ENCODE results near the gene APEH. TPM values are rescaled to one million over a fixed set of nuclear protein-coding genes. Genes with fewer than 3 reads are reported as not detected.
A peak's percentile ranks its signal among the peaks of the same experiment; 100 is the strongest.

The APEH gene
- total and polyA plus RNA-seq, 2 of the 13 experiments (the other 11 are each of a cell fraction or from before 2014, with no cell fraction given) = 116 to 130 TPM

DNA sequence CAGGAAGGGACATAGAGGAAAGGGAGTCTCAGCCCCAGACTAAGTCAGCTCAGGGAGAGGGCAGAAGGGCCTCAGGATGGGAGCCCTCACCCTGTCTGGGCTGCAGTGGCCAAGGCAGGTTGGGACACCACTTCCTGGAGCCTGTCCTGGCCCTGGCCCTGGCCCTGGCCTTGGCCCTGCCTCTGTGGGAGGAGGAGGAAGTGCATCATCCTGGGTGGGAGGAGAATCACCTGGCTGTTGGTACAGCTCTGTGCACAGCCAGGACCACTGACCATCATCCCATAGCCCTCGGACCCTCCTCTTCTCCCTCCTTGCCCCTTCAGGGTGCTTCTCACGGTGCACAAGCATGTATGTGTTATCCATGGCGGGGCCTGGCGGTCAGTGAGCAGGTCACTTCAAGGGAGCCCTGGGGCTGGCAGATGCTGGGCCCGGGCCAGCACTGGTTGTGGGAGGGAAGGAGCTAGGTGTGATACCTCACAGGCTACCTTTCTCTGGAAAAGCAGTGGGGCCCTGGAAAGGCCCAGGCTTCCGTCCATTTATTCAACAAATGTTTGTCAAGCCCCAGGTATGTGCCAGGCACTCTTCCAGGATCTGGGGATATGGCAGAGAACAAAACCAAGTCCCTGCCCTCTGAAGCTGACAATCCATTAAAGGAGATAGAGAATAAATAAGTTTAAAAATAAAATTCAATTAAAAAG, 8.2 kb upstream of the APEH start (continued):
- TF ChIP-seq HES4 (CRISPR knock-in tag; IDR thresholded peaks at IDR 0.05; ENCODE audit: borderline replicate concordance) (no peak), ASH2L (IDR thresholded peaks at IDR 0.05; ENCODE audit: insufficient read length, low read depth, low read length) (no peak), ZNF570 (CRISPR knock-in tag; IDR thresholded peaks at IDR 0.05; ENCODE audit: borderline replicate concordance) (no peak), XRCC5 (optimal IDR thresholded peaks at IDR 0.05; ENCODE audit: low read length) (no peak), MIER3 (CRISPR knock-in tag; IDR thresholded peaks at IDR 0.05; ENCODE audit: borderline replicate concordance) (no peak; the same call in 1 of the 2 replicates), ZNF547 (CRISPR knock-in tag; IDR thresholded peaks at IDR 0.05) (no peak), PHF20 (CRISPR knock-in tag; IDR thresholded peaks at IDR 0.05) (no peak), AHR (CRISPR knock-in tag; IDR thresholded peaks at IDR 0.05) (no peak), ZNF496 (CRISPR knock-in tag; IDR thresholded peaks at IDR 0.05; ENCODE audit: insufficient replicate concordance) (no peak), MTF2 (CRISPR knock-in tag; IDR thresholded peaks at IDR 0.05; ENCODE audit: borderline replicate concordance) (no peak), NFKBIZ (CRISPR knock-in tag; IDR thresholded peaks at IDR 0.05) (no peak), KDM2A (CRISPR knock-in tag; IDR thresholded peaks at IDR 0.05; ENCODE audit: borderline replicate concordance, low read depth) (no peak), HDAC6 (IDR thresholded peaks at IDR 0.05; ENCODE audit: low read depth, low read length) (no peak), ZNF589 (CRISPR knock-in tag; conservative IDR thresholded peaks at IDR 0.05) (no peak), SMARCE1 (IDR thresholded peaks at IDR 0.05; ENCODE audit: borderline replicate concordance) (no peak), RXRB (CRISPR knock-in tag; IDR thresholded peaks at IDR 0.05; ENCODE audit: borderline replicate concordance) (peak; percentile 86), RFXAP (CRISPR knock-in tag; IDR thresholded peaks at IDR 0.05; ENCODE audit: borderline replicate concordance) (no peak), ZNF30 (CRISPR knock-in tag; IDR thresholded peaks at IDR 0.05) (no peak), SMC3 (IDR thresholded peaks at IDR 0.05; ENCODE audit: low read length) (no peak)
- TF ChIP-seq, protein P1, sequence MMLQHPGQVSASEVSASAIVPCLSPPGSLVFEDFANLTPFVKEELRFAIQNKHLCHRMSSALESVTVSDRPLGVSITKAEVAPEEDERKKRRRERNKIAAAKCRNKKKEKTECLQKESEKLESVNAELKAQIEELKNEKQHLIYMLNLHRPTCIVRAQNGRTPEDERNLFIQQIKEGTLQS (CRISPR knock-in tag; IDR thresholded peaks at IDR 0.05) = no peak
- TF ChIP-seq, protein P2, sequence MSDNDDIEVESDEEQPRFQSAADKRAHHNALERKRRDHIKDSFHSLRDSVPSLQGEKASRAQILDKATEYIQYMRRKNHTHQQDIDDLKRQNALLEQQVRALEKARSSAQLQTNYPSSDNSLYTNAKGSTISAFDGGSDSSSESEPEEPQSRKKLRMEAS (IDR thresholded peaks at IDR 0.05) = no peak
- TF ChIP-seq, protein P3, sequence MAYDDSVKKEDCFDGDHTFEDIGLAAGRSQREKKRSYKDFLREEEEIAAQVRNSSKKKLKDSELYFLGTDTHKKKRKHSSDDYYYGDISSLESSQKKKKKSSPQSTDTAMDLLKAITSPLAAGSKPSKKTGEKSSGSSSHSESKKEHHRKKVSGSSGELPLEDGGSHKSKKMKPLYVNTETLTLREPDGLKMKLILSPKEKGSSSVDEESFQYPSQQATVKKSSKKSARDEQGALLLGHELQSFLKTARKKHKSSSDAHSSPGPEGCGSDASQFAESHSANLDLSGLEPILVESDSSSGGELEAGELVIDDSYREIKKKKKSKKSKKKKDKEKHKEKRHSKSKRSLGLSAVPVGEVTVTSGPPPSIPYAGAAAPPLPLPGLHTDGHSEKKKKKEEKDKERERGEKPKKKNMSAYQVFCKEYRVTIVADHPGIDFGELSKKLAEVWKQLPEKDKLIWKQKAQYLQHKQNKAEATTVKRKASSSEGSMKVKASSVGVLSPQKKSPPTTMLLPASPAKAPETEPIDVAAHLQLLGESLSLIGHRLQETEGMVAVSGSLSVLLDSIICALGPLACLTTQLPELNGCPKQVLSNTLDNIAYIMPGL (CRISPR knock-in tag; IDR thresholded peaks at IDR 0.05; ENCODE audit: borderline replicate concordance in 1 of 2, low read depth in 1 of 2) = no peak
- TF ChIP-seq, protein P4, sequence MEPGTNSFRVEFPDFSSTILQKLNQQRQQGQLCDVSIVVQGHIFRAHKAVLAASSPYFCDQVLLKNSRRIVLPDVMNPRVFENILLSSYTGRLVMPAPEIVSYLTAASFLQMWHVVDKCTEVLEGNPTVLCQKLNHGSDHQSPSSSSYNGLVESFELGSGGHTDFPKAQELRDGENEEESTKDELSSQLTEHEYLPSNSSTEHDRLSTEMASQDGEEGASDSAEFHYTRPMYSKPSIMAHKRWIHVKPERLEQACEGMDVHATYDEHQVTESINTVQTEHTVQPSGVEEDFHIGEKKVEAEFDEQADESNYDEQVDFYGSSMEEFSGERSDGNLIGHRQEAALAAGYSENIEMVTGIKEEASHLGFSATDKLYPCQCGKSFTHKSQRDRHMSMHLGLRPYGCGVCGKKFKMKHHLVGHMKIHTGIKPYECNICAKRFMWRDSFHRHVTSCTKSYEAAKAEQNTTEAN (CRISPR knock-in tag; conservative IDR thresholded peaks at IDR 0.05) = no peak
- TF ChIP-seq, protein P5, sequence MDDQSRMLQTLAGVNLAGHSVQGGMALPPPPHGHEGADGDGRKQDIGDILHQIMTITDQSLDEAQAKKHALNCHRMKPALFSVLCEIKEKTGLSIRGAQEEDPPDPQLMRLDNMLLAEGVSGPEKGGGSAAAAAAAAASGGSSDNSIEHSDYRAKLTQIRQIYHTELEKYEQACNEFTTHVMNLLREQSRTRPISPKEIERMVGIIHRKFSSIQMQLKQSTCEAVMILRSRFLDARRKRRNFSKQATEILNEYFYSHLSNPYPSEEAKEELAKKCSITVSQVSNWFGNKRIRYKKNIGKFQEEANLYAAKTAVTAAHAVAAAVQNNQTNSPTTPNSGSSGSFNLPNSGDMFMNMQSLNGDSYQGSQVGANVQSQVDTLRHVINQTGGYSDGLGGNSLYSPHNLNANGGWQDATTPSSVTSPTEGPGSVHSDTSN (CRISPR knock-in tag; IDR thresholded peaks at IDR 0.05; ENCODE audit: borderline replicate concordance) = no peak
- TF ChIP-seq, protein P6, sequence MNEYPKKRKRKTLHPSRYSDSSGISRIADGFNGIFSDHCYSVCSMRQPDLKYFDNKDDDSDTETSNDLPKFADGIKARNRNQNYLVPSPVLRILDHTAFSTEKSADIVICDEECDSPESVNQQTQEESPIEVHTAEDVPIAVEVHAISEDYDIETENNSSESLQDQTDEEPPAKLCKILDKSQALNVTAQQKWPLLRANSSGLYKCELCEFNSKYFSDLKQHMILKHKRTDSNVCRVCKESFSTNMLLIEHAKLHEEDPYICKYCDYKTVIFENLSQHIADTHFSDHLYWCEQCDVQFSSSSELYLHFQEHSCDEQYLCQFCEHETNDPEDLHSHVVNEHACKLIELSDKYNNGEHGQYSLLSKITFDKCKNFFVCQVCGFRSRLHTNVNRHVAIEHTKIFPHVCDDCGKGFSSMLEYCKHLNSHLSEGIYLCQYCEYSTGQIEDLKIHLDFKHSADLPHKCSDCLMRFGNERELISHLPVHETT (CRISPR knock-in tag; conservative IDR thresholded peaks at IDR 0.05) = no peak
